Neural progenitor cell (in vitro differentiated cells): ENCODE data around the gene PNMT. TPM values are rescaled to one million over a fixed set of nuclear protein-coding genes. Genes with fewer than 3 reads are reported as not detected.

Source experiments
- DNase-seq: peaks from one replicate; pipeline ENCODE4 v3.0.0-alpha.2; 2016; ENCODE audit warnings: low spot score
- H2AFZ ChIP-seq: fragments of 200-600 bp; sonication (generic); replicated peaks from 2 replicates; pipeline ENCODE4 v1.6.1; 2016; ENCODE audit warnings: antibody characterized with exemption
- H3F3A ChIP-seq: fragments of 200-600 bp; sonication (generic); 2 replicates; pipeline ENCODE4 v1.6.1; 2016; ENCODE audit warnings: antibody characterized with exemption, low read depth
- H3K27ac ChIP-seq: fragments of 200-600 bp; sonication (generic); 2 replicates; pipeline ENCODE4 v1.5.1; 2016; ENCODE audit warnings: mild to moderate bottlenecking
- H3K27me3 ChIP-seq: fragments of 200-600 bp; sonication (generic); 2 replicates; pipeline ENCODE4 v1.6.1; 2016; ENCODE audit warnings: mild to moderate bottlenecking, moderate library complexity
- H3K36me3 ChIP-seq: fragments of 200-600 bp; sonication (generic); 2 replicates; pipeline ENCODE4 v1.5.1; 2016
- H3K4me1 ChIP-seq: fragments of 200-600 bp; sonication (generic); 2 replicates; pipeline ENCODE4 v1.6.1; 2016; ENCODE audit warnings: mixed run types
- H3K4me2 ChIP-seq: fragments of 200-600 bp; sonication (generic); 2 replicates; pipeline ENCODE4 v1.6.1; 2016
- H3K4me3 ChIP-seq: fragments of 200-600 bp; sonication (generic); 2 replicates; pipeline ENCODE4 v1.5.1; 2016
- H3K79me2 ChIP-seq: fragments of 200-600 bp; sonication (generic); 2 replicates; pipeline ENCODE4 v1.6.1; 2016; ENCODE audit warnings: low read depth
- H3K9ac ChIP-seq: fragments of 200-600 bp; sonication (generic); 2 replicates; pipeline ENCODE4 v1.6.1; 2016
- H3K9me3 ChIP-seq: fragments of 200-600 bp; sonication (generic); 2 replicates; pipeline ENCODE4 v1.5.1; 2016; ENCODE audit warnings: low read depth
- H4K20me1 ChIP-seq: fragments of 200-600 bp; sonication (generic); 2 replicates; pipeline ENCODE4 v1.6.1; 2016; ENCODE audit warnings: low read depth
- H3K27ac Mint-ChIP-seq: 3 replicates; pipeline ENCODE4 v1.8.0; 2021; ENCODE audit warnings: mixed read lengths
- H3K27me3 Mint-ChIP-seq: 2 replicates; pipeline ENCODE4 v1.8.0; 2022; ENCODE audit warnings: low read depth, mild to moderate bottlenecking, inconsistent platforms, moderate library complexity, mixed read lengths; ENCODE audit not compliant: insufficient read depth
- H3K36me3 Mint-ChIP-seq: 3 replicates; pipeline ENCODE4 v1.8.0; 2021; ENCODE audit warnings: mixed read lengths
- H3K4me1 Mint-ChIP-seq: 3 replicates; pipeline ENCODE4 v1.8.0; 2021; ENCODE audit warnings: mixed read lengths
- H3K4me3 Mint-ChIP-seq: 3 replicates; pipeline ENCODE4 v1.8.0; 2021; ENCODE audit warnings: mild to moderate bottlenecking, moderate library complexity, mixed read lengths
- H3K9me3 Mint-ChIP-seq: 3 replicates; pipeline ENCODE4 v1.8.0; 2020; ENCODE audit warnings: mixed read lengths
- EZH2 ChIP-seq: fragments of 200-600 bp; sonication (generic); IDR thresholded peaks from 2 replicates; pipeline ENCODE4 v1.6.1; 2017; ENCODE audit warnings: antibody characterized with exemption, mild to moderate bottlenecking, moderate library complexity
- EZH2phosphoT487 ChIP-seq: fragments of 200-600 bp; sonication (generic); IDR thresholded peaks from 2 replicates; pipeline ENCODE4 v1.6.1; 2017; ENCODE audit warnings: antibody characterized with exemption
- total RNA-seq: library from RNA; depleted of rRNA; stranded (reverse); fragments of >200 nt; gene quantifications from 2 replicates; pipeline ENCODE4 v1.2.3, GENCODE V29; 2015; ENCODE audit warnings: low replicate concordance
- TF ChIP-seq, protein P1 (sequence below): fragments of 200-600 bp; sonication (generic); IDR thresholded peaks from 2 replicates; pipeline ENCODE4 v1.5.1; 2017; ENCODE audit warnings: antibody characterized with exemption, mild to moderate bottlenecking

The PNMT gene
- total RNA-seq, 1 donor from 2014 or later, result not detected

DNA sequence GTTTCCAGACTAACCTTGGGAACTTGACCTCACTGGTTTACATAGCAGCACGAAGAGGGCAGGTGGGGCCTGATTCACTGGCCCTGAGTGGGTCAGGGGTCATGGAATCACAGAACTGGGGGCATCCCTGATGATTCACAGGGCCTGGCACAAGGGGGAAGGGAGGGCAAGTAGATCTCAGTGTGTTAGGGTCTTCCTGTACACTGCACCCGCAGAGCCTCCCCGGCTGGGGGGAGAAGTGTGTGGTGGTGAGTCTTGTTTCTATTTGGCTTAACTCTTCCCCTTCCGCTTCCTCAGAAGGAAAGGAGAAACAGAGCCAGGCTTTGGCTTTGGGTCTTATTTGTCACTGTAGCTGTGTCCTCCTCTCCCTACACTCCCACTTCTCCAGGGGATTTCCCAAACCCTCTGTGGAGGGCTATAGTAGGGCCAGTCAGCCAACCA lies 27.6 kb upstream of the PNMT start:
- peaks cover 60% of the 10 kb centered on the region for H3K4me1 Mint-ChIP-seq

GRCh38 chr17:39641097-39641496 lies 27.2 kb upstream of the PNMT start:
- Histone ChIP-seq H3K4me3 (no peak overlapping the region), H3K4me1 (peaks cover 46% of the 10 kb centered on the region), H3K9ac (no peak overlapping the region), H3K27me3 (no peaks in the 10 kb centered on the region), H3K4me2 (no peak overlapping the region), H3K79me2 (peaks cover 68% of the 10 kb centered on the region), H3F3A (peaks cover 22% of the 10 kb centered on the region), H3K27ac (no peak overlapping the region), H3K36me3 (no peaks in the 10 kb centered on the region), H3K9me3 (no peaks in the 10 kb centered on the region), H2AFZ (no peak overlapping the region), H4K20me1 (peaks cover 77% of the 10 kb centered on the region)
- no peaks in the 10 kb centered on the region for H3K9me3 Mint-ChIP-seq
- H3K4me1 Mint-ChIP-seq, result peaks cover 58% of the 10 kb centered on the region
- H3K4me3 Mint-ChIP-seq, result no peak overlapping the region
- no peak overlapping the region for H3K27ac Mint-ChIP-seq
- peaks cover 2% of the 10 kb centered on the region for H3K36me3 Mint-ChIP-seq
- no peak for DNase-seq
- H3K27me3 Mint-ChIP-seq, result peaks cover 7% of the 10 kb centered on the region
- TF ChIP-seq EZH2, result no peak
- no peak for TF ChIP-seq EZH2phosphoT487
- TF ChIP-seq, protein P1, sequence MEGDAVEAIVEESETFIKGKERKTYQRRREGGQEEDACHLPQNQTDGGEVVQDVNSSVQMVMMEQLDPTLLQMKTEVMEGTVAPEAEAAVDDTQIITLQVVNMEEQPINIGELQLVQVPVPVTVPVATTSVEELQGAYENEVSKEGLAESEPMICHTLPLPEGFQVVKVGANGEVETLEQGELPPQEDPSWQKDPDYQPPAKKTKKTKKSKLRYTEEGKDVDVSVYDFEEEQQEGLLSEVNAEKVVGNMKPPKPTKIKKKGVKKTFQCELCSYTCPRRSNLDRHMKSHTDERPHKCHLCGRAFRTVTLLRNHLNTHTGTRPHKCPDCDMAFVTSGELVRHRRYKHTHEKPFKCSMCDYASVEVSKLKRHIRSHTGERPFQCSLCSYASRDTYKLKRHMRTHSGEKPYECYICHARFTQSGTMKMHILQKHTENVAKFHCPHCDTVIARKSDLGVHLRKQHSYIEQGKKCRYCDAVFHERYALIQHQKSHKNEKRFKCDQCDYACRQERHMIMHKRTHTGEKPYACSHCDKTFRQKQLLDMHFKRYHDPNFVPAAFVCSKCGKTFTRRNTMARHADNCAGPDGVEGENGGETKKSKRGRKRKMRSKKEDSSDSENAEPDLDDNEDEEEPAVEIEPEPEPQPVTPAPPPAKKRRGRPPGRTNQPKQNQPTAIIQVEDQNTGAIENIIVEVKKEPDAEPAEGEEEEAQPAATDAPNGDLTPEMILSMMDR, result no peak

More for the DNA sequence above, 27.6 kb upstream of the PNMT start:
- Mint-ChIP-seq H3K36me3 (peaks cover 2% of the 10 kb centered on the region), H3K9me3 (no peaks in the 10 kb centered on the region), H3K27me3 (peaks cover 7% of the 10 kb centered on the region), H3K27ac (no peak overlapping the region), H3K4me3 (peak overlapping the region; percentile 27)
- Histone ChIP-seq H3K4me2 (no peak overlapping the region), H4K20me1 (peaks cover 77% of the 10 kb centered on the region), H3K36me3 (no peaks in the 10 kb centered on the region), H3K9ac (no peak overlapping the region), H3K4me1 (peaks cover 49% of the 10 kb centered on the region), H3K79me2 (peaks cover 67% of the 10 kb centered on the region), H2AFZ (no peak overlapping the region), H3K4me3 (no peak overlapping the region), H3F3A (peaks cover 24% of the 10 kb centered on the region), H3K27me3 (no peaks in the 10 kb centered on the region), H3K9me3 (no peaks in the 10 kb centered on the region), H3K27ac (no peak overlapping the region)
- DNase-seq, result no peak
- TF ChIP-seq, protein P1, result no peak
- TF ChIP-seq EZH2phosphoT487 (no peak), EZH2 (no peak)

DNA sequence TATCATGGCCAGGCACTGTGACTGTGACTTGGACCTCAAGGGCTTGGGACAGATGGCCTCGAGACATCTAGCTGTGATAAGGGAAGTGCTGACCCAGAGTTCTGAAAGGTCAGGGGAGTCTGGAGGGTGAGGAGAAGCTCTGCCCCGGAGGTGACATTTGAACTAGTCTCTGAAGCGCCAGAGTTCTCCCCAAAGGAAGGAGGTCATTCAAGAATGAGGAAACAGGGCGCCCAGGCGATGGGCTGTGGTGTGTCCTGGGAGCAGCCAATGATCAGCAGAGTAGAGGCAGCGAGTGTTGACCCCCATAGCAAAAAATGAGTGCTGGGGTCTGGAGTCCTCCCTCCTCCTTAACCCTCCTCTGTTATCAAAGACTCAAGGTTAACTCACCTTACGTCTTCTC lies 26.4 kb upstream of the PNMT start:
- Histone ChIP-seq H3K79me2 (peaks cover 73% of the 10 kb centered on the region), H3K36me3 (no peaks in the 10 kb centered on the region), H2AFZ (no peak overlapping the region), H3K4me1 (peaks cover 40% of the 10 kb centered on the region), H3K9me3 (no peaks in the 10 kb centered on the region), H3K4me3 (no peak overlapping the region), H3K4me2 (no peak overlapping the region), H3K9ac (no peak overlapping the region), H3F3A (peaks cover 17% of the 10 kb centered on the region), H4K20me1 (peaks cover 77% of the 10 kb centered on the region), H3K27ac (no peak overlapping the region), H3K27me3 (no peaks in the 10 kb centered on the region)
- no peak for DNase-seq
- Mint-ChIP-seq H3K27me3 (peaks cover 7% of the 10 kb centered on the region), H3K27ac (no peak overlapping the region), H3K9me3 (no peaks in the 10 kb centered on the region), H3K4me1 (peaks cover 53% of the 10 kb centered on the region), H3K4me3 (no peak overlapping the region), H3K36me3 (peaks cover 2% of the 10 kb centered on the region)
- TF ChIP-seq, protein P1, result no peak
- no peak for TF ChIP-seq EZH2
- no peak for TF ChIP-seq EZH2phosphoT487
